K562 (cell line): ENCODE measurements around the gene LENEP. TPM values are rescaled to one million over a fixed set of nuclear protein-coding genes. Genes with fewer than 3 reads are reported as not detected.

Experiments used
- ARNT ChIP-seq, 2 experiments: fragments of 450-650 bp; IDR thresholded peaks; 2 replicates each; pipeline ENCODE4 v1.6.1; 2016; ENCODE audit warnings: mild to moderate bottlenecking in 1 of 2
- CBX5 ChIP-seq: IDR thresholded peaks from 2 replicates; pipeline ENCODE4 v1.6.1; 2014; ENCODE audit warnings: low read depth, borderline replicate concordance
- FOXJ3 ChIP-seq: sonication (generic); formaldehyde crosslinking; IDR thresholded peaks from 2 replicates; pipeline ENCODE4 v1.4.0; 2020; ENCODE audit warnings: mild to moderate bottlenecking, missing genetic modification reagents
- GMEB1 ChIP-seq: fragments of 250-450 bp; sonication (Bioruptor Pico); IDR thresholded peaks from 2 replicates; pipeline ENCODE4 v1.4.0; 2020; ENCODE audit warnings: mild to moderate bottlenecking
- HEY1 ChIP-seq: fragments of 250-450 bp; sonication (Bioruptor Pico); IDR thresholded peaks from 2 replicates; pipeline ENCODE4 v1.5.0; 2020; ENCODE audit warnings: mild to moderate bottlenecking, moderate library complexity, borderline replicate concordance
- LARP7 ChIP-seq: fragments of 450-650 bp; IDR thresholded peaks from 2 replicates; pipeline ENCODE4 v1.6.1; 2016
- NFE2 ChIP-seq: IDR thresholded peaks from 2 replicates; pipeline ENCODE4 v1.6.1; 2014; ENCODE audit warnings: antibody characterized with exemption, low read depth
- PHB2 ChIP-seq: fragments of 450-650 bp; IDR thresholded peaks from 2 replicates; pipeline ENCODE4 v1.6.1; 2017; ENCODE audit warnings: low read depth
- PYGO2 ChIP-seq: fragments of 450-650 bp; IDR thresholded peaks from 2 replicates; pipeline ENCODE4 v1.6.1; 2016; ENCODE audit warnings: mild to moderate bottlenecking, missing genetic modification characterization, moderate library complexity, missing compliant biosample characterization
- SMC3 ChIP-seq: conservative IDR thresholded peaks from 2 replicates; pipeline ENCODE4 v1.6.1; 2011; ENCODE audit warnings: low read depth, low read length, improper control_type of control experiment; ENCODE audit not compliant: insufficient read depth
- USF2 ChIP-seq: sonication (generic); formaldehyde crosslinking; IDR thresholded peaks from 2 replicates; pipeline ENCODE4 v1.5.0; 2020; ENCODE audit warnings: missing genetic modification reagents
- ZBTB40 ChIP-seq, 2 experiments: fragments of 450-650 bp in 1 of 2; sonication (generic) in 1 of 2; formaldehyde crosslinking in 1 of 2; IDR thresholded peaks; 2 replicates each; pipeline versions ENCODE4 v1.7.1 to v1.9.0; 2016 to 2022; ENCODE audit warnings: inconsistent platforms in 1 of 2, mild to moderate bottlenecking in 1 of 2, missing genetic modification reagents in 1 of 2
- ZBTB8A ChIP-seq: fragments of 450-650 bp; IDR thresholded peaks from 2 replicates; pipeline ENCODE4 v1.6.1; 2018; ENCODE audit warnings: mild to moderate bottlenecking, moderate library complexity; ENCODE audit not compliant: partially characterized antibody
- ZC3H11A ChIP-seq: IDR thresholded peaks from 2 replicates; pipeline ENCODE4 v1.6.1; 2012; ENCODE audit warnings: low read depth, low read length, improper control_type of control experiment
- ZNF589 ChIP-seq: fragments of 200-800 bp; sonication (Bioruptor generic); IDR thresholded peaks from 2 replicates; pipeline ENCODE4 v1.6.1; 2016; ENCODE audit warnings: low read depth, missing genetic modification characterization, missing compliant biosample characterization
- ZSCAN29 ChIP-seq: fragments of 450-650 bp; IDR thresholded peaks from 2 replicates; pipeline ENCODE4 v1.6.1; 2017
- polyA plus RNA-seq, 8 experiments: library from polyadenylated mRNA; depleted of rRNA in 4 of 8; stranded (reverse) in 5 of 8; unstranded in 3 of 8; fragments of >200 nt; fragmentation: Nextera tagmentation in 2 of 8; fragmentation: Illumina TruSeq in 1 of 8; extraction: Ambion mirVana in 2 of 8; extraction: Trizol in 1 of 8; gene quantifications; 2 replicates each; pipeline versions ENCODE4 v1.2.1 to v1.2.3, GENCODE V29; 2011 to 2014; ENCODE audit warnings: inconsistent platforms in 1 of 8, missing spikeins in 1 of 8
- total RNA-seq, 7 experiments: library from RNA; depleted of rRNA in 6 of 7; stranded (reverse); fragments of >200 nt in 6 of 7; fragmentation: Illumina TruSeq in 2 of 7; extraction: Trizol in 2 of 7; gene quantifications; 2 replicates each; pipeline versions ENCODE4 v1.2.1 to v1.2.3, GENCODE V29; 2011 to 2021; ENCODE audit warnings: low replicate concordance in 1 of 7

The LENEP gene
- total and polyA plus RNA-seq, 9 of the 15 experiments (the other 6 are each of a cell fraction or from before 2014, with no cell fraction given) = 0.23 to 0.87 (median 0.67) TPM; not detected in 5

DNA sequence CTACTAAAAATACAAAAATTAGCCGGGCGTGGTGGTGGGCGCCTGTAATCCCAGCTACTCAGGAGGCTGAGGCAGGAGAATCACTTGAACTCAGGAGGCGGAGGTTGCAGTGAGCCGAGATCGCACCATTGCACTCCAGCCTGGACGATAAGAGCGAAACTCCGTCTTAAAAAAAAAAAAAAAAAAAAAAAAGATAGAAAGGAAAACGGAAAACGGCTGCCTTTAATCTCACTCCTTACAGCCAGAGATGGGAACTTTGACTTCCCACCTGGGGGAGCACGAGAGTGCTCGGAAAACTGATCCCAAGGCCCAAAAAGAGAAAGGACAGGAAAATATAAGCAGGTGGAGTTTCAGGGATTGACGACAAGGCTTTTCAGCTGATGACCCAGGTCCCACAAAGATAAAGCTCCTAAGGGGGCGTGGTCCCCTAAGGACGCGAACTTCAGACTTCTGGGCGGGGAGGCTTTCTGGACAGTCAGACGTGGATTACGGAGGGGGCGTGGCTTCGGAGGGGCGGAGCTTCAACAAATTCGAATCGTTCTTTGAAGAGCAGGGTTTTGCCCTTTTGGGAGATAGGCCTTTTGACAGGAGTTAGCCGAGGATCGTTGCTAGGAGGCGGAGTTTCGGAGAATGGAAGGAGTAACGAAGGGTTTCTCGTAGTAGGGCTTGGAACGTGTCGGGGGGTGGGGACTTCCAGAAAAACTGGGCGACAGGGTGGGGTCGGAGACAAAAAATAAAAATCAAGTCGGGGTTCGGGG, 19.9 kb upstream of the LENEP start (continued):
- TF ChIP-seq ZBTB8A (no peak), HEY1 (CRISPR knock-in tag) (no peak), FOXJ3 (no peak), LARP7 (0 out of 2 replicates have a peak, but pooled peaks have one; percentile 14), CBX5 (no peak), ZC3H11A (no peak), PYGO2 (tag) (no peak), ZBTB40 (IDR thresholded peaks at IDR 0.05) (no peak), ZBTB40 (CRISPR knock-in tag; IDR thresholded peaks at IDR 0.05) (no peak), ZSCAN29 (peak; percentile 97), SMC3 (no peak), ZNF589 (no peak), GMEB1 (no peak), PHB2 (no peak), USF2 (CRISPR knock-in tag) (no peak), ARNT (IDR thresholded peaks at IDR 0.05) (peak; percentile 14 to 43; a peak in 1 of 4 replicates), NFE2 (no peak)
